Endothelial cell of umbilical vein (primary cell): ENCODE measurements around the gene TMEM108. TPM values are rescaled to one million over a fixed set of nuclear protein-coding genes. Genes with fewer than 3 reads are reported as not detected.

Experiments
- BruUV-seq: library from RNA; stranded (reverse); fragments of 400-500 nt; replicated peaks from 2 replicates; lab custom pipeline; 2021; lab: Mats Ljungman, UMichigan
- CTCF ChIA-PET: fragments of 300-600, 350-600 bp; sonication (Branson Sonifier 250); formaldehyde crosslinking; loops from one replicate; lab custom pipeline; 2021; ENCODE audit warnings: antibody characterized with exemption, inconsistent platforms; lab: Charles Lee
- POLR2A ChIA-PET: fragments of 300-600, 350-600 bp; sonication (Branson Sonifier 250); formaldehyde crosslinking; loops from one replicate; lab custom pipeline; 2021; ENCODE audit warnings: antibody characterized with exemption, inconsistent platforms; lab: Charles Lee
- DNase-seq: peaks from one replicate; pipeline ENCODE4 v3.0.0-alpha.2; 2011; ENCODE audit warnings: low read depth, low spot score
- FAIRE-seq: peaks from 2 replicates; lab custom pipeline; 2011; peaks lifted over from hg19 to GRCh38; lab: Jason Lieb, UNC
- H2AFZ ChIP-seq: 2 replicates; pipeline ENCODE4 v1.6.0; 2012; ENCODE audit warnings: low read depth, low read length, control low read depth, inconsistent platforms
- H3K27ac ChIP-seq: 2 replicates; pipeline ENCODE4 v1.5.1; 2011; ENCODE audit warnings: low read depth, mild to moderate bottlenecking, control low read depth, low read length, moderate library complexity; ENCODE audit not compliant: insufficient read depth
- H3K27me3 ChIP-seq, 2 experiments: 2 replicates each; pipeline versions ENCODE4 v1.6.0 to v1.6.1; 2011; ENCODE audit warnings: low read length in 2 of 2, mixed read lengths in 1 of 2; ENCODE audit not compliant: control insufficient read depth in 2 of 2, insufficient read depth in 2 of 2
- H3K36me3 ChIP-seq, 2 experiments: 2 replicates in 1 of 2; 3 replicates in 1 of 2; pipeline ENCODE4 v1.5.1; 2011; ENCODE audit warnings: low read length in 2 of 2, mild to moderate bottlenecking in 1 of 2, moderate library complexity in 1 of 2; ENCODE audit not compliant: control insufficient read depth in 2 of 2, insufficient read depth in 2 of 2; ENCODE audit errors: extremely low read depth in 1 of 2
- H3K4me1 ChIP-seq: 3 replicates; pipeline ENCODE4 v1.5.1; 2011; ENCODE audit warnings: mild to moderate bottlenecking, low read length; ENCODE audit not compliant: control insufficient read depth, insufficient read depth; ENCODE audit errors: extremely low read depth
- H3K4me2 ChIP-seq: 2 replicates; pipeline ENCODE4 v1.6.1; 2011; ENCODE audit warnings: low read length, control low read depth, mixed read lengths; ENCODE audit not compliant: insufficient read depth
- H3K4me3 ChIP-seq, 3 experiments: fragments of 200-600 bp in 1 of 3; sonication (generic), shearing (Covaris generic) in 1 of 3; replicated peaks in 1 of 3; 2 replicates each; pipeline ENCODE4 v1.5.1; 2011 to 2016; ENCODE audit warnings: control low read depth in 3 of 3, low read length in 3 of 3, mild to moderate bottlenecking in 2 of 3, inconsistent platforms in 1 of 3, low read depth in 1 of 3, moderate library complexity in 1 of 3; ENCODE audit not compliant: insufficient read depth in 1 of 3
- H3K79me2 ChIP-seq: 2 replicates; pipeline ENCODE4 v1.6.0; 2012; ENCODE audit warnings: low read length, inconsistent platforms; ENCODE audit not compliant: control insufficient read depth, insufficient read depth
- H3K9ac ChIP-seq: replicated peaks from 2 replicates; pipeline ENCODE3; 2011; ENCODE audit warnings: low read length, control low read depth; ENCODE audit not compliant: insufficient read depth; ENCODE audit errors: extremely low read depth
- H3K9me1 ChIP-seq: replicated peaks from 3 replicates; pipeline ENCODE4 v1.6.0; 2011; ENCODE audit warnings: mild to moderate bottlenecking, low read length; ENCODE audit not compliant: control insufficient read depth, insufficient read depth; ENCODE audit errors: extremely low read depth
- H3K9me3 ChIP-seq: replicated peaks from 2 replicates; pipeline ENCODE4 v1.5.1; 2012; ENCODE audit warnings: low read length, inconsistent platforms; ENCODE audit not compliant: control insufficient read depth, insufficient read depth
- H4K20me1 ChIP-seq: replicated peaks from 2 replicates; pipeline ENCODE3; 2011; ENCODE audit warnings: mild to moderate bottlenecking, low read length; ENCODE audit not compliant: control insufficient read depth, insufficient read depth; ENCODE audit errors: extremely low read depth
- CTCF ChIP-seq, 2 donors: IDR thresholded peaks; 1 replicate in 1 of 2; 2 replicates in 1 of 2; pipeline ENCODE4 v1.5.1; 2011; ENCODE audit warnings: low read length in 2 of 2, mild to moderate bottlenecking in 2 of 2, moderate library complexity in 2 of 2, control low read depth in 1 of 2, inconsistent platforms in 1 of 2, low read depth in 1 of 2; ENCODE audit not compliant: insufficient read depth in 1 of 2; ENCODE audit errors: extremely low read depth in 1 of 2
- EZH2 ChIP-seq: IDR thresholded peaks from 2 replicates; pipeline ENCODE4 v1.6.1; 2012; ENCODE audit warnings: borderline replicate concordance, low read depth, mild to moderate bottlenecking, moderate library complexity, low read length, inconsistent platforms; ENCODE audit not compliant: severe bottlenecking
- FOS ChIP-seq: IDR thresholded peaks from 2 replicates; pipeline ENCODE4 v1.6.1; 2011; ENCODE audit warnings: mild to moderate bottlenecking, low read length, moderate library complexity, borderline replicate concordance; ENCODE audit not compliant: insufficient read depth
- GATA2 ChIP-seq: IDR thresholded peaks from 2 replicates; pipeline ENCODE4 v1.7.0; 2011; ENCODE audit warnings: low read depth, mild to moderate bottlenecking, moderate library complexity, mixed read lengths, low read length; ENCODE audit not compliant: insufficient read length, insufficient read depth
- JUN ChIP-seq: IDR thresholded peaks from 2 replicates; pipeline ENCODE4 v1.6.1; 2011; ENCODE audit warnings: borderline replicate concordance, low read depth; ENCODE audit not compliant: insufficient read length, insufficient read depth
- MAX ChIP-seq: IDR thresholded peaks from 2 replicates; pipeline ENCODE4 v1.6.1; 2011; ENCODE audit not compliant: insufficient read depth, insufficient read length
- MYC ChIP-seq: IDR thresholded peaks from one replicate; pipeline ENCODE4 v1.6.1; 2011; ENCODE audit warnings: mild to moderate bottlenecking, low read depth, low read length
- POLR2A ChIP-seq: IDR thresholded peaks from 2 replicates; pipeline ENCODE4 v1.6.1; 2012; ENCODE audit warnings: low read depth, mild to moderate bottlenecking, control low read depth, low read length
- POLR2AphosphoS5 ChIP-seq: IDR thresholded peaks from 2 replicates; pipeline ENCODE4 v1.6.1; 2012; ENCODE audit warnings: low read depth, mild to moderate bottlenecking, control low read depth, low read length, moderate library complexity; ENCODE audit not compliant: insufficient read depth
- dilution Hi-C: fragments of 300-500 bp; cut with MboI; formaldehyde crosslinking; loops from one replicate; pipeline ENCODE4 v1.15.0; 2019; ENCODE audit warnings: low sequenced_read_pairs; ENCODE audit not compliant: extremely low pct_ligation_motif_present
- intact Hi-C: fragments of 100-400 bp; cut with micrococcal nuclease; formaldehyde crosslinking; loops from one replicate; pipeline ENCODE4 v1.10.0; 2022
- polyA plus RNA-seq, 4 experiments: library from polyadenylated mRNA; depleted of rRNA in 3 of 4; stranded (reverse) in 3 of 4; unstranded in 1 of 4; fragments of >200 nt; gene quantifications; 2 replicates each; pipeline versions ENCODE4 v1.2.1 to v1.2.3, GENCODE V29; 2011 to 2012; ENCODE audit warnings: missing spikeins in 1 of 4
- total RNA-seq: library from RNA; stranded (reverse); gene quantifications from 2 replicates; pipeline ENCODE4 v1.2.3, GENCODE V29; 2021

TMEM108 gene
- total and polyA plus RNA-seq, 2 donors (not counting 3 experiments of a cell fraction or from before 2014, with no cell fraction given) = 0.40 to 1.1 TPM

- intact Hi-C loops (no loop called here), dilution Hi-C loops (no loop called here)
- ChIA-PET CTCF (interaction anchor here (0.7 to 1.2 kb wide), 3 partner anchors 19 to 230 kb away, joined by 3 read pairs; no protein-coding TSS in a partner anchor), POLR2A (no interaction called here)
- Histone ChIP-seq H3K27ac (no peak overlapping the region), H3K4me3 (no peak overlapping the region), H2AFZ (no peak overlapping the region), H3K9me1 (no peaks in the 10 kb centered on the region), H4K20me1 (no peaks in the 10 kb centered on the region), H3K9ac (no peak overlapping the region), H3K79me2 (no peaks in the 10 kb centered on the region), H3K4me1 (no peaks in the 10 kb centered on the region), H3K9me3 (no peaks in the 10 kb centered on the region), H3K27me3 (no peaks in the 10 kb centered on the region), H3K36me3 (no peaks in the 10 kb centered on the region), H3K4me2 (no peak overlapping the region)
- TF ChIP-seq EZH2 = no peak
- TF ChIP-seq JUN = no peak
- TF ChIP-seq FOS = no peak
- no peak for TF ChIP-seq MAX
- TF ChIP-seq CTCF (IDR thresholded peaks at IDR 0.05; ENCODE audit: extremely low read depth in 1 of 2, insufficient read depth in 1 of 2, low read depth in 1 of 2, low read length in 2 of 2) = no peak
- TF ChIP-seq MYC = no peak
- TF ChIP-seq POLR2A = no peak
- no peak for TF ChIP-seq POLR2AphosphoS5
- TF ChIP-seq GATA2 = no peak
- no peak for FAIRE-seq
- BruUV-seq = no TSS peak
- no peak for DNase-seq
Measured at GRCh38 chr3:133152681-133153220, 114.6 kb downstream of the TMEM108 start.
